A549 (cell line): ENCODE measurements around the gene LRPPRC. TPM values are rescaled to one million over a fixed set of nuclear protein-coding genes. Genes with fewer than 3 reads are reported as not detected.

Experiments
- ATAC-seq, 2 experiments: fragments of 200-7000 bp in 1 of 2; fragments of >200 bp in 1 of 2; cut with Nextera tagmentation in 1 of 2; cut with Tn5 transposase in 1 of 2; 3 replicates each; pipeline versions ENCODE4 v1.8.0 to v1.9.1; 2018 to 2020; ENCODE audit warnings: mild to moderate bottlenecking in 1 of 2, moderate library complexity in 1 of 2
- CTCF ChIA-PET: fragments of 300-600 bp; sonication (Branson Sonifier 250); formaldehyde crosslinking; extraction: SDS; loops from one replicate; lab custom pipeline; 2021; ENCODE audit warnings: antibody characterized with exemption, inconsistent platforms; lab: Yijun Ruan, JAX
- POLR2A ChIA-PET: fragments of 350-600 bp; formaldehyde crosslinking; extraction: SDS; loops from one replicate; lab custom pipeline; 2021; ENCODE audit warnings: antibody characterized with exemption, inconsistent platforms; lab: Yijun Ruan, JAX
- DNase-seq, 2 experiments: peaks; one replicate each; pipeline versions ENCODE4 v3.0.0 to v3.0.0-alpha.2; 2011 to 2016; ENCODE audit warnings: low read depth in 1 of 2, low spot score in 1 of 2
- FAIRE-seq: peaks from 2 replicates; lab custom pipeline; 2011; peaks lifted over from hg19 to GRCh38; lab: Jason Lieb, UNC
- H3K27ac ChIP-seq, 2 experiments: fragments of >200 bp; sonication (Bioruptor Twin); formaldehyde crosslinking; 3 replicates each; pipeline ENCODE4 v1.5.1; 2016 to 2017
- H3K4me1 ChIP-seq: fragments of >200 bp; sonication (Bioruptor Twin); formaldehyde crosslinking; 3 replicates; pipeline ENCODE4 v1.6.1; 2016
- H3K4me2 ChIP-seq: fragments of >200 bp; sonication (Bioruptor Twin); formaldehyde crosslinking; 3 replicates; pipeline ENCODE4 v1.6.1; 2016
- H3K4me3 ChIP-seq: fragments of >200 bp; sonication (Bioruptor Twin); formaldehyde crosslinking; 3 replicates; pipeline ENCODE4 v1.5.1; 2016
- H3K9me3 ChIP-seq: fragments of >200 bp; sonication (Bioruptor Twin); formaldehyde crosslinking; 3 replicates; pipeline ENCODE4 v1.6.1; 2016
- CHD4 ChIP-seq: fragments of 200-600 bp; sonication (generic); IDR thresholded peaks from 2 replicates; pipeline ENCODE4 v1.6.1; 2016; ENCODE audit warnings: antibody characterized with exemption, mild to moderate bottlenecking, borderline replicate concordance
- CTCF ChIP-seq: fragments of >200 bp; sonication (Bioruptor Twin); formaldehyde crosslinking; IDR thresholded peaks from 3 replicates; pipeline ENCODE4 v1.5.1; 2016
- EHF ChIP-seq: fragments of 250-450 bp; sonication (Bioruptor Pico); IDR thresholded peaks from 2 replicates; pipeline ENCODE4 v1.5.0; 2020; ENCODE audit warnings: mild to moderate bottlenecking
- EHMT2 ChIP-seq: fragments of 200-600 bp; sonication (generic); IDR thresholded peaks from 2 replicates; pipeline ENCODE4 v1.6.1; 2016; ENCODE audit warnings: antibody characterized with exemption, low read depth, mild to moderate bottlenecking, moderate library complexity
- ELK1 ChIP-seq: fragments of 150-350 bp; IDR thresholded peaks from 2 replicates; pipeline ENCODE4 v1.6.1; 2014; ENCODE audit warnings: low read depth, mild to moderate bottlenecking, low read length
- ESRRA ChIP-seq: fragments of 150-350 bp; IDR thresholded peaks from 2 replicates; pipeline ENCODE4 v1.6.1; 2014; ENCODE audit warnings: mild to moderate bottlenecking, low read length, borderline replicate concordance
- FOSB ChIP-seq: fragments of 250-450 bp; sonication (Bioruptor Pico); IDR thresholded peaks from 2 replicates; pipeline ENCODE4 v1.5.0; 2020; ENCODE audit warnings: mild to moderate bottlenecking, moderate library complexity
- FOSL2 ChIP-seq, 2 experiments: fragments of 450-650 bp in 1 of 2; fragments of >200 bp in 1 of 2; sonication (Bioruptor Twin) in 1 of 2; formaldehyde crosslinking; IDR thresholded peaks; 2 replicates each; pipeline versions ENCODE4 v1.5.0 to v1.6.1; 2016 to 2020; ENCODE audit warnings: mild to moderate bottlenecking in 1 of 2, moderate library complexity in 1 of 2
- HDAC2 ChIP-seq: fragments of 200-600 bp; sonication (generic); IDR thresholded peaks from 2 replicates; pipeline ENCODE4 v1.6.1; 2016
- HES2 ChIP-seq: fragments of >200 bp; sonication (Bioruptor Twin); formaldehyde crosslinking; IDR thresholded peaks from 2 replicates; pipeline ENCODE4 v1.6.1; 2016
- HEYL ChIP-seq: fragments of 250-450 bp; sonication (Bioruptor Pico); IDR thresholded peaks from 2 replicates; pipeline ENCODE4 v1.8.0; 2021; ENCODE audit warnings: mild to moderate bottlenecking, moderate library complexity
- HMGXB4 ChIP-seq: fragments of 250-450 bp; sonication (Bioruptor Pico); IDR thresholded peaks from 2 replicates; pipeline ENCODE4 v1.5.0; 2021; ENCODE audit warnings: mild to moderate bottlenecking, moderate library complexity, borderline replicate concordance
- HOXB13 ChIP-seq: fragments of 250-450 bp; sonication (Bioruptor Pico); IDR thresholded peaks from 2 replicates; pipeline ENCODE4 v1.5.0; 2020; ENCODE audit warnings: low read depth, mild to moderate bottlenecking, moderate library complexity
- JUN ChIP-seq, 2 experiments: fragments of >200 bp; sonication (Bioruptor Twin); formaldehyde crosslinking; IDR thresholded peaks; 2 replicates in 1 of 2; 3 replicates in 1 of 2; pipeline ENCODE4 v1.6.1; 2016 to 2017
- JUNB ChIP-seq: fragments of >200 bp; sonication (Bioruptor Twin); formaldehyde crosslinking; IDR thresholded peaks from 2 replicates; pipeline ENCODE4 v1.6.1; 2016
- KDM5A ChIP-seq: fragments of 200-600 bp; sonication (generic); IDR thresholded peaks from 2 replicates; pipeline ENCODE4 v1.6.1; 2016; ENCODE audit warnings: antibody characterized with exemption, mild to moderate bottlenecking
- NFE2L2 ChIP-seq: fragments of 150-350 bp; conservative IDR thresholded peaks from 2 replicates; pipeline ENCODE4 v1.6.1; 2014; ENCODE audit warnings: low read length
- PHF8 ChIP-seq: fragments of 200-600 bp; sonication (generic); IDR thresholded peaks from 2 replicates; pipeline ENCODE4 v1.6.1; 2016; ENCODE audit warnings: low read depth, mild to moderate bottlenecking, antibody characterized with exemption, moderate library complexity, borderline replicate concordance
- TP53 ChIP-seq: fragments of 250-450 bp; sonication (Bioruptor Pico); IDR thresholded peaks from 2 replicates; pipeline ENCODE4 v1.5.0; 2021; ENCODE audit warnings: mild to moderate bottlenecking, moderate library complexity
- WGBS: methylation state at CpG from one replicate; pipeline ENCODE4 v1.1.6; 2017; ENCODE audit errors: missing lambda C conversion rate; 5-methylcytosine and 5-hydroxymethylcytosine counted together
- polyA plus RNA-seq, 4 experiments: library from polyadenylated mRNA; depleted of rRNA in 3 of 4; stranded (reverse); fragments of >200 nt; fragmentation: RNase III in 1 of 4; extraction: RNeasy Plus Mini Kit Qiagen cat#74134 plus additional on column Dnase treatment in 1 of 4; gene quantifications; 2 replicates in 3 of 4; 3 replicates in 1 of 4; pipeline ENCODE4 v1.2.3, GENCODE V29; 2011 to 2017

Gene LRPPRC
- polyA plus RNA-seq, 2 of the 4 experiments (the other 2 are of a cell fraction) = 84.6 to 269 TPM

- CTCF ChIA-PET = interaction anchor here (1.3 to 1.6 kb wide), 2 partner anchors 9 to 17 kb away, joined by 3 to 5 read pairs; no protein-coding TSS in a partner anchor
Measured at GRCh38 chr2:43894743-43895142, 101.0 kb downstream of the LRPPRC start.

GRCh38 chr2:43890855-43891254 is 104.9 kb downstream of the LRPPRC start:
- WGBS = 74% methylated on average over 4 of the region's 4 CpGs
- FAIRE-seq = no peak
- DNase-seq = no peak
- ChIA-PET CTCF (interaction anchor here (1.1 to 1.3 kb wide), 2 partner anchors 15 to 281 kb away, joined by 3 to 4 read pairs; no protein-coding TSS in a partner anchor), POLR2A (no interaction called here)
- 0 out of 6 replicates have a peak, but pooled peaks of 1 of the 2 experiments have one; percentile 54 for ATAC-seq
- Histone ChIP-seq H3K9me3 (no peaks in the 10 kb centered on the region), H3K4me3 (no peak overlapping the region), H3K4me2 (no peak overlapping the region), H3K27ac (no peak overlapping the region), H3K4me1 (no peaks in the 10 kb centered on the region; the same call in 2 of the 3 replicates)
- no peak for TF ChIP-seq FOSL2 (IDR thresholded peaks at IDR 0.05)
- TF ChIP-seq FOSL2 (CRISPR knock-in tag; IDR thresholded peaks at IDR 0.05) = peak; percentile 66
- no peak for TF ChIP-seq TP53 (CRISPR knock-in tag)
- no peak for TF ChIP-seq KDM5A
- no peak for TF ChIP-seq ELK1
- no peak for TF ChIP-seq HES2
- TF ChIP-seq HMGXB4 (CRISPR knock-in tag) = no peak
- TF ChIP-seq EHF (CRISPR knock-in tag) = no peak
- no peak for TF ChIP-seq PHF8
- no peak for TF ChIP-seq HEYL (CRISPR knock-in tag)

More at GRCh38 chr2:43894743-43895142, 101.0 kb downstream of the LRPPRC start:
- Histone ChIP-seq H3K4me1 (peaks cover 20% of the 10 kb centered on the region), H3K4me3 (no peak overlapping the region), H3K9me3 (no peaks in the 10 kb centered on the region), H3K27ac (no peak overlapping the region), H3K4me2 (no peak overlapping the region)
- 94% methylated on average over 2 of the region's 2 CpGs for WGBS
- DNase-seq = no peak
- no peak for TF ChIP-seq HOXB13 (CRISPR knock-in tag)
- no peak for TF ChIP-seq HDAC2
- no peak for TF ChIP-seq KDM5A
- no peak for TF ChIP-seq ELK1
- no peak for TF ChIP-seq HEYL (CRISPR knock-in tag)
- no peak for TF ChIP-seq HMGXB4 (CRISPR knock-in tag)
- no peak for TF ChIP-seq EHMT2
- no peak for TF ChIP-seq ESRRA
- TF ChIP-seq TP53 (CRISPR knock-in tag) = no peak
- TF ChIP-seq NFE2L2 = no peak
- TF ChIP-seq JUN (IDR thresholded peaks at IDR 0.05) = no peak
- TF ChIP-seq FOSB (CRISPR knock-in tag) = no peak
- no peak for TF ChIP-seq JUNB
- TF ChIP-seq CTCF = no peak
- no peak for TF ChIP-seq CHD4
- FAIRE-seq = no peak
- no peak for ATAC-seq
- POLR2A ChIA-PET = no interaction called here
